Stimulated activated CD8-positive, alpha-beta memory T cell treated with anti-CD3 and anti-CD28 coated beads, Interleukin-4, amount 100 ng/mL, for 24 hours (primary cell): ENCODE measurements around the gene ZNF205.

Experiments used
- DNase-seq: peaks from one replicate; pipeline ENCODE4 v3.0.0-alpha.2; 2020; ENCODE audit warnings: low read depth

Gene ZNF205

GRCh38 chr16:3101841-3102470 lies 10.4 kb upstream of the ZNF205 start:
- no peak for DNase-seq

- peak; percentile 88 for DNase-seq
Observed at GRCh38 chr16:3106205-3106928, 6.0 kb upstream of the ZNF205 start.

- DNase-seq = no peak
Observed at GRCh38 chr16:3112881-3113574, 642 bp downstream of the ZNF205 start.

GRCh38 chr16:3113765-3114479 lies 1.5 kb downstream of the ZNF205 start:
- DNase-seq = no peak

GRCh38 chr16:3115003-3115402 lies 2.6 kb downstream of the ZNF205 start:
- no peak for DNase-seq

GRCh38 chr16:3115561-3115960 lies 3.2 kb downstream of the ZNF205 start:
- DNase-seq = no peak

- no peak for DNase-seq
Observed at GRCh38 chr16:3118204-3118790, 5.9 kb downstream of the ZNF205 start.

- DNase-seq = no peak
Observed at GRCh38 chr16:3118846-3119245, 6.5 kb downstream of the ZNF205 start.

GRCh38 chr16:3119286-3119685 lies 6.9 kb downstream of the ZNF205 start:
- DNase-seq = no peak

GRCh38 chr16:3119701-3120408 lies 7.5 kb downstream of the ZNF205 start:
- DNase-seq = no peak

GRCh38 chr16:3120435-3120834 lies 8.0 kb downstream of the ZNF205 start:
- no peak for DNase-seq

- DNase-seq = no peak
Observed at GRCh38 chr16:3121851-3122467, 9.6 kb downstream of the ZNF205 start.

GRCh38 chr16:3122926-3123570 lies 10.7 kb downstream of the ZNF205 start:
- no peak for DNase-seq

GRCh38 chr16:3123986-3124886 lies 11.8 kb downstream of the ZNF205 start:
- peak; percentile 96 for DNase-seq

GRCh38 chr16:3127745-3128144 lies 15.4 kb downstream of the ZNF205 start:
- no peak for DNase-seq

GRCh38 chr16:3129137-3130131 lies 17.0 kb downstream of the ZNF205 start:
- DNase-seq = peak; percentile 49

GRCh38 chr16:3131755-3132377 lies 19.5 kb downstream of the ZNF205 start:
- peak; percentile 26 for DNase-seq

GRCh38 chr16:3133844-3134243 lies 21.5 kb downstream of the ZNF205 start:
- no peak for DNase-seq
